ENCODE results near the gene SDCCAG8. TPM values are rescaled to one million over a fixed set of nuclear protein-coding genes. Genes with fewer than 3 reads are reported as not detected.

The SDCCAG8 gene
- total RNA-seq, 1 experiment from 2014 or later, result 10.0 TPM

GRCh38 chr1:243428084-243428483, 172.2 kb downstream of the SDCCAG8 start:
- Histone ChIP-seq H3K79me1 (ENCODE audit: insufficient read depth, low read depth, low read length, poor library complexity, severe bottlenecking) (no peaks in the 10 kb centered on the region), H4K5ac (ENCODE audit: insufficient read length, low read depth, low read length) (no peak overlapping the region), H3T11ph (ENCODE audit: low read length) (no peak overlapping the region), H2AK5ac (ENCODE audit: insufficient read length, low read length) (no peak overlapping the region), H2AFZ (ENCODE audit: low read length) (no peak overlapping the region), H2BK5ac (ENCODE audit: insufficient read length, low read length) (no peak overlapping the region), H3K23ac (ENCODE audit: insufficient read length, low read depth, low read length) (no peak overlapping the region), H3K4me2 (ENCODE audit: insufficient read depth, insufficient read length, low read length) (no peak overlapping the region), H3K23me2 (ENCODE audit: insufficient read length, low read depth, low read length, poor library complexity, severe bottlenecking) (no peaks in the 10 kb centered on the region), H3K9me3 (ENCODE audit: control insufficient read depth, low read depth, low read length) (no peaks in the 10 kb centered on the region), H4K8ac (replicated peaks; ENCODE audit: insufficient read length, low read depth, low read length) (no peak overlapping the region), H3K18ac (ENCODE audit: insufficient read length, low read depth, low read length) (no peak overlapping the region), H3K14ac (ENCODE audit: insufficient read depth, low read length) (no peak overlapping the region), H3K9ac (ENCODE audit: extremely low read depth, insufficient read length, low read length) (no peak overlapping the region), H3K27me3 (ENCODE audit: insufficient read depth, low read length) (no peaks in the 10 kb centered on the region), H2BK120ac (ENCODE audit: low read depth, low read length, poor library complexity, severe bottlenecking) (no peak overlapping the region), H2BK12ac (ENCODE audit: insufficient read length, low read depth, low read length) (no peak overlapping the region), H2BK20ac (ENCODE audit: low read depth, low read length, poor library complexity, severe bottlenecking) (no peak overlapping the region), H3K4ac (ENCODE audit: low read depth, low read length) (no peak overlapping the region), H3K56ac (ENCODE audit: insufficient read length, low read depth, low read length) (no peak overlapping the region), H3K4me1 (ENCODE audit: insufficient read depth, low read length) (no peaks in the 10 kb centered on the region), H4K91ac (ENCODE audit: insufficient read length, low read depth, low read length) (no peak overlapping the region), H4K20me1 (ENCODE audit: control insufficient read depth, insufficient read depth, insufficient read length) (no peaks in the 10 kb centered on the region), H3K27ac (ENCODE audit: insufficient read length, low read depth, low read length) (no peak overlapping the region), H2BK15ac (ENCODE audit: low read depth, low read length) (no peak overlapping the region), H3K79me2 (ENCODE audit: insufficient read depth, low read length) (no peaks in the 10 kb centered on the region)
- H3K36me3 Mint-ChIP-seq (ENCODE audit: insufficient read depth in 1 of 3, low read depth in 3 of 3), result peaks cover 0 to 5% (median 2%) of the 10 kb centered on the region in 3 experiments; a peak in 3 of 7 replicates
- no peak for TF ChIP-seq CTCF (conservative IDR thresholded peaks at IDR 0.05)
- WGBS (ENCODE audit: extremely low coverage, insufficient read length, low lambda C conversion rate), result no CpG with 5 or more reads among the region's 3 CpGs
- H3K27ac Mint-ChIP-seq, result no peak overlapping the region
- no peaks in the 10 kb centered on the region for H3K27me3 Mint-ChIP-seq (ENCODE audit: low read depth)
- no peaks in the 10 kb centered on the region for H3K4me1 Mint-ChIP-seq
- peaks cover 0 to 3% of the 10 kb centered on the region in 2 experiments; a peak in 1 of 5 replicates for H3K9me3 Mint-ChIP-seq
- H3K4me3 Mint-ChIP-seq, result no peak overlapping the region
- DNase-seq, result no peak
